ENCODE measurements around the gene COL19A1.

GRCh38 chr6:69917834-69918233 lies 51.5 kb downstream of the COL19A1 start:
- TF ChIP-seq, protein P1, sequence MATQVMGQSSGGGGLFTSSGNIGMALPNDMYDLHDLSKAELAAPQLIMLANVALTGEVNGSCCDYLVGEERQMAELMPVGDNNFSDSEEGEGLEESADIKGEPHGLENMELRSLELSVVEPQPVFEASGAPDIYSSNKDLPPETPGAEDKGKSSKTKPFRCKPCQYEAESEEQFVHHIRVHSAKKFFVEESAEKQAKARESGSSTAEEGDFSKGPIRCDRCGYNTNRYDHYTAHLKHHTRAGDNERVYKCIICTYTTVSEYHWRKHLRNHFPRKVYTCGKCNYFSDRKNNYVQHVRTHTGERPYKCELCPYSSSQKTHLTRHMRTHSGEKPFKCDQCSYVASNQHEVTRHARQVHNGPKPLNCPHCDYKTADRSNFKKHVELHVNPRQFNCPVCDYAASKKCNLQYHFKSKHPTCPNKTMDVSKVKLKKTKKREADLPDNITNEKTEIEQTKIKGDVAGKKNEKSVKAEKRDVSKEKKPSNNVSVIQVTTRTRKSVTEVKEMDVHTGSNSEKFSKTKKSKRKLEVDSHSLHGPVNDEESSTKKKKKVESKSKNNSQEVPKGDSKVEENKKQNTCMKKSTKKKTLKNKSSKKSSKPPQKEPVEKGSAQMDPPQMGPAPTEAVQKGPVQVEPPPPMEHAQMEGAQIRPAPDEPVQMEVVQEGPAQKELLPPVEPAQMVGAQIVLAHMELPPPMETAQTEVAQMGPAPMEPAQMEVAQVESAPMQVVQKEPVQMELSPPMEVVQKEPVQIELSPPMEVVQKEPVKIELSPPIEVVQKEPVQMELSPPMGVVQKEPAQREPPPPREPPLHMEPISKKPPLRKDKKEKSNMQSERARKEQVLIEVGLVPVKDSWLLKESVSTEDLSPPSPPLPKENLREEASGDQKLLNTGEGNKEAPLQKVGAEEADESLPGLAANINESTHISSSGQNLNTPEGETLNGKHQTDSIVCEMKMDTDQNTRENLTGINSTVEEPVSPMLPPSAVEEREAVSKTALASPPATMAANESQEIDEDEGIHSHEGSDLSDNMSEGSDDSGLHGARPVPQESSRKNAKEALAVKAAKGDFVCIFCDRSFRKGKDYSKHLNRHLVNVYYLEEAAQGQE (IDR thresholded peaks at IDR 0.05; ENCODE audit: insufficient read depth in 1 of 2, low read depth in 2 of 2, low read length in 1 of 2) = no peak
- TF ChIP-seq CTCF (IDR thresholded peaks at IDR 0.05) (no peak), POLR2AphosphoS5 (IDR thresholded peaks at IDR 0.05; ENCODE audit: low read depth, low read length) (no peak), TCF7L2 (IDR thresholded peaks at IDR 0.05; ENCODE audit: low read depth, low read length) (no peak)
